ENCODE results near the gene DNAH3. TPM values are rescaled to one million over a fixed set of nuclear protein-coding genes. Genes with fewer than 3 reads are reported as not detected.

Gene DNAH3
- total RNA-seq, 5 donors from 2014 or later (not counting 1 experiment from before 2014, with no cell fraction given) = not detected

- DNase-seq (no peak), ATAC-seq (replicated peaks in 1 of 4) (no peak)
- H3K4me3 Mint-ChIP-seq = no peak overlapping the region
- WGBS (ENCODE audit: insufficient coverage) = 24% methylated on average over 2 of the region's 6 CpGs
- peaks cover 9 to 23% of the 10 kb centered on the region in 2 donors for H3K27me3 Mint-ChIP-seq
- H3K27me3 ChIP-seq (replicated peaks in 1 of 2; ENCODE audit: control insufficient read depth in 2 of 2, extremely low read depth in 1 of 2, insufficient read depth in 2 of 2, low read length in 1 of 2) = peaks cover 0 to 14% of the 10 kb centered on the region in 2 experiments
- H3K36me3 ChIP-seq (ENCODE audit: control insufficient read depth in 2 of 2, extremely low read depth in 1 of 2, insufficient read depth in 1 of 2, low read length in 1 of 2) = no peaks in the 10 kb centered on the region
- no peaks in the 10 kb centered on the region for H3K9me3 ChIP-seq
- no peak overlapping the region for H3K4me3 ChIP-seq (ENCODE audit: control insufficient read depth in 1 of 2, extremely low read depth in 1 of 2, low read length in 1 of 2)
- H3K27ac ChIP-seq (ENCODE audit: low read length) = no peak overlapping the region
- ChIA-PET POLR2A (no interaction called here), CTCF (interaction anchor here in 1 of 2 donors (0.6 kb wide), 1 partner anchor 15 kb away, joined by 4 read pairs; no protein-coding TSS in a partner anchor)
- peaks cover 0 to 5% (median 4%) of the 10 kb centered on the region in 3 donors for H3K9me3 Mint-ChIP-seq
- peaks cover 0 to 4% (median 0%) of the 10 kb centered on the region in 3 donors for H3K4me1 Mint-ChIP-seq
- no peaks in the 10 kb centered on the region for H3K36me3 Mint-ChIP-seq
- peak overlapping the region in 1 of 2 donors; percentile 25 for H3K27ac Mint-ChIP-seq
- H3K4me1 ChIP-seq (ENCODE audit: control insufficient read depth in 1 of 2, extremely low read depth in 1 of 2, insufficient read depth in 2 of 2, low read length in 2 of 2) = no peaks in the 10 kb centered on the region
Measured at GRCh38 chr16:21194771-21195301, 44.2 kb upstream of the DNAH3 start.

- Mint-ChIP-seq H3K4me3 (no peak overlapping the region), H3K27me3 (peaks cover 11 to 14% of the 10 kb centered on the region in 2 donors), H3K36me3 (no peaks in the 10 kb centered on the region), H3K4me1 (peaks cover 0 to 7% (median 2%) of the 10 kb centered on the region in 3 donors), H3K9me3 (peaks cover 0 to 5% (median 4%) of the 10 kb centered on the region in 3 donors), H3K27ac (no peak overlapping the region)
- ATAC-seq (replicated peaks in 1 of 4) = no peak
- H3K4me1 ChIP-seq (ENCODE audit: control insufficient read depth in 1 of 2, extremely low read depth in 1 of 2, insufficient read depth in 2 of 2, low read length in 2 of 2) = peaks cover 0 to 8% of the 10 kb centered on the region in 2 experiments
- no peaks in the 10 kb centered on the region for H3K9me3 ChIP-seq
- peaks cover 0 to 19% of the 10 kb centered on the region in 2 experiments for H3K27me3 ChIP-seq (replicated peaks in 1 of 2; ENCODE audit: control insufficient read depth in 2 of 2, extremely low read depth in 1 of 2, insufficient read depth in 2 of 2, low read length in 1 of 2)
- no peak overlapping the region for H3K4me3 ChIP-seq (ENCODE audit: control insufficient read depth in 1 of 2, extremely low read depth in 1 of 2, low read length in 1 of 2)
- WGBS (ENCODE audit: insufficient coverage) = no CpG with 5 or more reads among the region's 1 CpG
- ChIA-PET POLR2A (no interaction called here), CTCF (interaction anchor here in 1 of 2 donors (0.6 kb wide), 1 partner anchor 405 kb away, joined by 3 read pairs; no protein-coding TSS in a partner anchor)
- H3K27ac ChIP-seq (ENCODE audit: low read length) = no peak overlapping the region
- DNase-seq = no peak
- H3K36me3 ChIP-seq (ENCODE audit: control insufficient read depth in 2 of 2, extremely low read depth in 1 of 2, insufficient read depth in 1 of 2, low read length in 1 of 2) = no peaks in the 10 kb centered on the region
Measured at GRCh38 chr16:21192991-21193390, 42.3 kb upstream of the DNAH3 start.

- Histone ChIP-seq H3K27me3 (replicated peaks in 1 of 2; ENCODE audit: control insufficient read depth in 2 of 2, extremely low read depth in 1 of 2, insufficient read depth in 2 of 2, low read length in 1 of 2) (peaks cover 0 to 16% of the 10 kb centered on the region in 2 experiments), H3K4me1 (ENCODE audit: control insufficient read depth in 1 of 2, extremely low read depth in 1 of 2, insufficient read depth in 2 of 2, low read length in 2 of 2) (peaks cover 0 to 8% of the 10 kb centered on the region in 2 experiments), H3K27ac (ENCODE audit: low read length) (no peak overlapping the region), H3K4me3 (ENCODE audit: control insufficient read depth in 1 of 2, extremely low read depth in 1 of 2, low read length in 1 of 2) (no peak overlapping the region), H3K9me3 (no peaks in the 10 kb centered on the region), H3K36me3 (ENCODE audit: control insufficient read depth in 2 of 2, extremely low read depth in 1 of 2, insufficient read depth in 1 of 2, low read length in 1 of 2) (no peaks in the 10 kb centered on the region)
- H3K4me3 Mint-ChIP-seq = no peak overlapping the region
- no peaks in the 10 kb centered on the region for H3K36me3 Mint-ChIP-seq
- peaks cover 0 to 7% (median 2%) of the 10 kb centered on the region in 3 donors for H3K4me1 Mint-ChIP-seq
- ATAC-seq (replicated peaks in 1 of 4) = no peak
- no peak overlapping the region for H3K27ac Mint-ChIP-seq
- peaks cover 0 to 5% (median 4%) of the 10 kb centered on the region in 3 donors for H3K9me3 Mint-ChIP-seq
- no peak for DNase-seq
- ChIA-PET CTCF (no interaction called here), POLR2A (no interaction called here)
- peaks cover 9 to 11% of the 10 kb centered on the region in 2 donors for H3K27me3 Mint-ChIP-seq
Measured at GRCh38 chr16:21190599-21190998, 40.0 kb upstream of the DNAH3 start.

- no CpG with 5 or more reads among the region's 4 CpGs for WGBS (ENCODE audit: insufficient coverage)
- CTCF ChIA-PET = interaction anchor here in 1 of 2 donors (0.6 kb wide), 1 partner anchor 85 kb away, joined by 3 read pairs; no protein-coding TSS in a partner anchor
- POLR2A ChIA-PET = no interaction called here
Measured at GRCh38 chr16:21190013-21190412, 39.4 kb upstream of the DNAH3 start.

GRCh38 chr16:21189311-21189710 is 38.7 kb upstream of the DNAH3 start:
- DNase-seq (no peak), ATAC-seq (replicated peaks in 1 of 4) (no peak)
- Mint-ChIP-seq H3K27ac (no peak overlapping the region), H3K9me3 (peaks cover 0 to 5% (median 4%) of the 10 kb centered on the region in 3 donors), H3K4me3 (no peak overlapping the region), H3K27me3 (peaks cover 2 to 5% of the 10 kb centered on the region in 2 donors), H3K36me3 (no peaks in the 10 kb centered on the region), H3K4me1 (peaks cover 0 to 4% (median 2%) of the 10 kb centered on the region in 3 donors)
- Histone ChIP-seq H3K27ac (ENCODE audit: low read length) (no peak overlapping the region), H3K9me3 (no peaks in the 10 kb centered on the region), H3K4me1 (ENCODE audit: control insufficient read depth in 1 of 2, extremely low read depth in 1 of 2, insufficient read depth in 2 of 2, low read length in 2 of 2) (peaks cover 0 to 8% of the 10 kb centered on the region in 2 experiments), H3K27me3 (replicated peaks in 1 of 2; ENCODE audit: control insufficient read depth in 2 of 2, extremely low read depth in 1 of 2, insufficient read depth in 2 of 2, low read length in 1 of 2) (peaks cover 0 to 12% of the 10 kb centered on the region in 2 experiments), H3K4me3 (ENCODE audit: control insufficient read depth in 1 of 2, extremely low read depth in 1 of 2, low read length in 1 of 2) (no peak overlapping the region), H3K36me3 (ENCODE audit: control insufficient read depth in 2 of 2, extremely low read depth in 1 of 2, insufficient read depth in 1 of 2, low read length in 1 of 2) (no peaks in the 10 kb centered on the region)
- ChIA-PET POLR2A (no interaction called here), CTCF (interaction anchor here in 1 of 2 donors (0.6 to 0.7 kb wide), 3 partner anchors 84 to 1826 kb away, joined by 3 to 4 read pairs (median 3); no protein-coding TSS in a partner anchor)
- WGBS (ENCODE audit: insufficient coverage) = 86% methylated on average over 4 of the region's 5 CpGs

More at GRCh38 chr16:21190013-21190412, 39.4 kb upstream of the DNAH3 start:
- H3K27ac Mint-ChIP-seq = no peak overlapping the region
- H3K4me1 ChIP-seq (ENCODE audit: control insufficient read depth in 1 of 2, extremely low read depth in 1 of 2, insufficient read depth in 2 of 2, low read length in 2 of 2) = peaks cover 0 to 8% of the 10 kb centered on the region in 2 experiments
- H3K4me1 Mint-ChIP-seq = peaks cover 0 to 7% (median 2%) of the 10 kb centered on the region in 3 donors
- H3K27me3 Mint-ChIP-seq = peaks cover 4 to 11% of the 10 kb centered on the region in 2 donors
- ATAC-seq (replicated peaks in 1 of 4) (no peak), DNase-seq (no peak)
- H3K27ac ChIP-seq (ENCODE audit: low read length) = no peak overlapping the region
- H3K4me3 Mint-ChIP-seq = no peak overlapping the region
- H3K27me3 ChIP-seq (replicated peaks in 1 of 2; ENCODE audit: control insufficient read depth in 2 of 2, extremely low read depth in 1 of 2, insufficient read depth in 2 of 2, low read length in 1 of 2) = peaks cover 0 to 16% of the 10 kb centered on the region in 2 experiments
- no peaks in the 10 kb centered on the region for H3K36me3 ChIP-seq (ENCODE audit: control insufficient read depth in 2 of 2, extremely low read depth in 1 of 2, insufficient read depth in 1 of 2, low read length in 1 of 2)
- H3K9me3 Mint-ChIP-seq = peaks cover 0 to 5% (median 4%) of the 10 kb centered on the region in 3 donors
- no peaks in the 10 kb centered on the region for H3K9me3 ChIP-seq
- no peaks in the 10 kb centered on the region for H3K36me3 Mint-ChIP-seq
- no peak overlapping the region for H3K4me3 ChIP-seq (ENCODE audit: control insufficient read depth in 1 of 2, extremely low read depth in 1 of 2, low read length in 1 of 2)

- H3K27ac ChIP-seq (ENCODE audit: low read length) = no peak overlapping the region
- Mint-ChIP-seq H3K27ac (no peak overlapping the region), H3K4me1 (peaks cover 0 to 4% (median 2%) of the 10 kb centered on the region in 3 donors), H3K4me3 (no peak overlapping the region), H3K27me3 (peaks cover 0 to 2% of the 10 kb centered on the region in 2 donors), H3K9me3 (peaks cover 0 to 5% (median 4%) of the 10 kb centered on the region in 3 donors), H3K36me3 (peaks cover 20% of the 10 kb centered on the region)
- peaks cover 0 to 5% of the 10 kb centered on the region in 2 donors for H3K36me3 ChIP-seq (ENCODE audit: control insufficient read depth in 2 of 2, extremely low read depth in 1 of 2, insufficient read depth in 1 of 2, low read length in 1 of 2)
- 60% methylated on average over 2 of the region's 4 CpGs for WGBS (ENCODE audit: insufficient coverage)
- peaks cover 0 to 10% of the 10 kb centered on the region in 2 experiments for H3K27me3 ChIP-seq (replicated peaks in 1 of 2; ENCODE audit: control insufficient read depth in 2 of 2, extremely low read depth in 1 of 2, insufficient read depth in 2 of 2, low read length in 1 of 2)
- no peak overlapping the region for H3K4me3 ChIP-seq (ENCODE audit: control insufficient read depth in 1 of 2, extremely low read depth in 1 of 2, low read length in 1 of 2)
- ChIA-PET POLR2A (no interaction called here), CTCF (interaction anchor here (0.6 to 1.2 kb wide), 3 partner anchors 28 to 1912 kb away, joined by 3 to 4 read pairs (median 3); partner anchors contain the start of gene LDAF1 (in 1 of the 2))
- H3K4me1 ChIP-seq (ENCODE audit: control insufficient read depth in 1 of 2, extremely low read depth in 1 of 2, insufficient read depth in 2 of 2, low read length in 2 of 2) = peaks cover 0 to 8% of the 10 kb centered on the region in 2 experiments
- no peaks in the 10 kb centered on the region for H3K9me3 ChIP-seq
- ATAC-seq (replicated peaks in 1 of 4) (no peak), DNase-seq (no peak)
Measured at GRCh38 chr16:21186326-21186691, 35.7 kb upstream of the DNAH3 start.
